Coronary artery (tissue), 2 donors: Measurements from ENCODE around the gene CDH13.

Source experiments
- DNase-seq: peaks from one replicate; pipeline ENCODE4 v3.0.0-alpha.2; 2017; ENCODE audit warnings: low spot score
- H3K27ac ChIP-seq, 2 donors: fragments of 200-600 bp; sonication (generic); one replicate each; pipeline ENCODE4 v1.5.1; 2016 to 2019
- H3K4me3 ChIP-seq: fragments of 200-600 bp; sonication (generic); 2 replicates; pipeline ENCODE4 v1.5.1; 2016; ENCODE audit warnings: mild to moderate bottlenecking, moderate library complexity
- TF ChIP-seq, protein P1 (sequence below): fragments of 200-600 bp; sonication (generic); IDR thresholded peaks from one replicate; pipeline ENCODE4 v1.5.1; 2019; ENCODE audit warnings: antibody characterized with exemption

The CDH13 gene

DNA sequence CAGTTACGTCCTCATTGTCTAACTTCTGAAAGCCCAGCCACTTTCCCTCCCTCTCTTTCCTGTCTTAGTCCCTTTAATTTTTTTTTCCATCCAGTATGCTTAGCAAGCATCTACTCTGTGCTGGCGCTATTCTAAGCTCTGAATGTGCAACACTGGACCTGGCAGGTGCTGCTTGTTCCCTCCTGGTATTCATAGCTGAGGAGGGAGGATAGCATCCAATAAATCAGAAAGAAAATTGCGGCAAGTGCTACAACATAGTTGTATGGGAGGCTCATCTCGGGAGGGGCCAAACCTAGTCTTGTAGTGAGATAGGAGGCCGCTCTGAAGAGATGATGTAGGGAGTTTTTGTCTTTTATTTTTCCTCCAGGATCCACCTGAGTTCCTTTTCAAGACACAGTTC, 723.7 kb downstream of the CDH13 start:
- Histone ChIP-seq H3K4me3 (no peak overlapping the region), H3K27ac (no peak overlapping the region)
- DNase-seq: no peak
- TF ChIP-seq, protein P1, sequence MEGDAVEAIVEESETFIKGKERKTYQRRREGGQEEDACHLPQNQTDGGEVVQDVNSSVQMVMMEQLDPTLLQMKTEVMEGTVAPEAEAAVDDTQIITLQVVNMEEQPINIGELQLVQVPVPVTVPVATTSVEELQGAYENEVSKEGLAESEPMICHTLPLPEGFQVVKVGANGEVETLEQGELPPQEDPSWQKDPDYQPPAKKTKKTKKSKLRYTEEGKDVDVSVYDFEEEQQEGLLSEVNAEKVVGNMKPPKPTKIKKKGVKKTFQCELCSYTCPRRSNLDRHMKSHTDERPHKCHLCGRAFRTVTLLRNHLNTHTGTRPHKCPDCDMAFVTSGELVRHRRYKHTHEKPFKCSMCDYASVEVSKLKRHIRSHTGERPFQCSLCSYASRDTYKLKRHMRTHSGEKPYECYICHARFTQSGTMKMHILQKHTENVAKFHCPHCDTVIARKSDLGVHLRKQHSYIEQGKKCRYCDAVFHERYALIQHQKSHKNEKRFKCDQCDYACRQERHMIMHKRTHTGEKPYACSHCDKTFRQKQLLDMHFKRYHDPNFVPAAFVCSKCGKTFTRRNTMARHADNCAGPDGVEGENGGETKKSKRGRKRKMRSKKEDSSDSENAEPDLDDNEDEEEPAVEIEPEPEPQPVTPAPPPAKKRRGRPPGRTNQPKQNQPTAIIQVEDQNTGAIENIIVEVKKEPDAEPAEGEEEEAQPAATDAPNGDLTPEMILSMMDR: no peak

DNA sequence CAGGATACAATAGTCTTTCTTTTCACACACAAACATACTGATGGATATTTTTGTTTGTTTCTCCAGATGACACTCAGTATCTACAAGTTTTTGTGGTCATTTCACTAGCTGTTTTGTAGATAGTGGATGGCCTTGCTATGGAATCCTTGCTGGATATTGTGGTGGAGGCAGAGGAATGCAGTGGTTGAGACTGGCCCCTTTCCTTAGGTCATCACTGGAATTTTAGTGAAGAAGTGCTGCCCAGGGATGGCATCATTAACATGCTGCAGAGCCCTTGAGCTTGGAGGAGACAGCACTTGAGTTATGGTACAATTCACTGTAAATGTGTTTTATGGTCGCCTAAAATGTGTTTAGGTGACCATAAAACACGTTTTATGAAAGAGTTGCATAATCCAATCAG, 725.1 kb downstream of the CDH13 start:
- Histone ChIP-seq H3K27ac (no peak overlapping the region), H3K4me3 (no peak overlapping the region)
- no peak for DNase-seq
- TF ChIP-seq, protein P1: no peak

DNA sequence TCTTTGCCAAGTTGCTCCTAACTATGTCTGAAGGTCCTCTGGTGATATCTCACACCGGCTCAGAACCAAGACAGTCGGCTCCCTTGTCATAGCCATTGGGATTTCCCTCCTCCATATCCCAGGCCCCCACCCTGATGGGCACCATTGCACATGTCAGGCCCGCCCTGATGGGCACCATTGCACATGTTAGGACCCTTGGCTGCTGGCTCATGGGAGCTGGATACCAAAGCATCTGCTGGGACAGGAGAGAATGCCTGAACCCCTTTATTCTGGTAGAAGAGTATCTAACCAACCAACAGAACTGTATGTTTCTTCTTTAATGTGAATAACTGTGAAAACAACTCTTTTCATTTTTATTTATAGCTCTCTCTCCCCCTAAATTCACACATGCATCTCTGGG, 726.5 kb downstream of the CDH13 start:
- no peak for DNase-seq
- Histone ChIP-seq H3K27ac (no peak overlapping the region), H3K4me3 (no peak overlapping the region)
- TF ChIP-seq, protein P1: no peak

DNA sequence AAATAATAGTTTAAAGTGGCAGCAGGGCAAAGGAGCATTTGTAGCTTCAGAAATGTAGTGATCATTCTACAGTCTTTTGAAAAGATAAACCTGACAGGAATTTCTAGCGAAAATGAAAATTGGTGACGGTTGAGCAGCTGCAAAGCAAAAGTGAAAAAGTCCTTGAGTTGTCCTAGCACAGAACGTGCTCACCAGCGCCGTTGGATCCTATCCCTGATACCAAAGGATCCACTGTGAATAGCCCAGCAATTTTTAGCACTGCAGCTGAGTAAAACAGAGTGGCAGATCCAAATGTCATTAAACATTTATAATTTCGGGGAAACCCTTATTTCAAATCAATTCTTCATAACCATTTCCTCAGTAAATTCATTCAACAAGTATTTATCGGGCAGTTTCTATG, 727.2 kb downstream of the CDH13 start:
- Histone ChIP-seq H3K27ac (peak overlapping the region in 1 of 2 donors; percentile 9), H3K4me3 (no peak overlapping the region)
- DNase-seq: no peak
- TF ChIP-seq, protein P1: no peak

DNA sequence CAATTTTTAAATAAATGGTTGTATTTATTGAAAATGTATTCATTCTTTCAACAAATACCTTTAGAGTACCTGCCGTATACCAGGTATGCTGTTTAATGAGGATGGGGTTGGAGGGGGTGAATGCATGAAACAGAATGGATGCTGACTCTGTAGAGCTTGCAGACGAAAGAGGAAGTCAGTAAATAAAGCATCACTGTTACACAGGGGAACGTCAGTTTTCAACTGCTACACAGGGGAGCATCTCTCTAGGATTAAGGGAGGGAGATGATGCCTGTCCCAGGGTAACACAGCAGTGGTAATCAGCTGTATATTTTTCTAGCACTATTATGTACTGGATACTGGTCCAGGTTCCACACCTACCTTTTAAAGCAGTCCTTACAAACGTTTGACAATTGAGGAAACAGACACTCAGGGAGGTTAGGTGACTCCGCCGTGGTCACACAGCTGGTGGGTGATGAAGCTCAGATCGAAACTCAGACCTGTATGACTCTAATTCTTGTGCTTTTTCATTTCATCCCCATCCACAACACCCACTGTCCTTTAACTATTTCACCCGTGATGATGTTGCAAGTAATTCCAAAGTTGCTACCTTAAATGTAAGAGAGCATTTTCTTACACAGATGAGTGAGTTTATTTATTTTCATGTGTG, 728.9 kb downstream of the CDH13 start:
- DNase-seq: no peak
- no peak overlapping the region for H3K27ac ChIP-seq
- TF ChIP-seq, protein P1: no peak

DNA sequence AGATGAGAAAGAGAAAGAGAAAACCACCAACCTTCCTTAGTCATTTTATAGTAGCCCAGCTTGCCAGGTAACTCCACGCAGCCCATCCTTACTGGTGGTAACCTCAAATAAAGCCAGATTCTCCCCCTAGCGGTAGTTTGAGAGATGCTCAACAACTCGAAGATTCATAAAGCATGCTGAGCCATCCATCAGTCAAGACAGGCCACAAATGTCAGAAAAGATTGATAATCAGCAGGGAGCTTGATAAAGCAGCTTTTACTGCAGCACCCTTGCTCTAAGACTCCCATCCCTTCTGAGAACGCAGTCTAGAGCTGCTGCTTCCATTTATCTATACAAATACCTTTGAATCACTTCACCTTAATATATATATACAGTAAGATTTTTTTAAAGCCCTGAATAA, 729.5 kb downstream of the CDH13 start:
- Histone ChIP-seq H3K27ac (no peak overlapping the region), H3K4me3 (no peak overlapping the region)
- TF ChIP-seq, protein P1: peak; percentile 41
- DNase-seq: no peak

More for the DNA sequence above, 728.9 kb downstream of the CDH13 start:
- no peak overlapping the region for H3K4me3 ChIP-seq

DNA sequence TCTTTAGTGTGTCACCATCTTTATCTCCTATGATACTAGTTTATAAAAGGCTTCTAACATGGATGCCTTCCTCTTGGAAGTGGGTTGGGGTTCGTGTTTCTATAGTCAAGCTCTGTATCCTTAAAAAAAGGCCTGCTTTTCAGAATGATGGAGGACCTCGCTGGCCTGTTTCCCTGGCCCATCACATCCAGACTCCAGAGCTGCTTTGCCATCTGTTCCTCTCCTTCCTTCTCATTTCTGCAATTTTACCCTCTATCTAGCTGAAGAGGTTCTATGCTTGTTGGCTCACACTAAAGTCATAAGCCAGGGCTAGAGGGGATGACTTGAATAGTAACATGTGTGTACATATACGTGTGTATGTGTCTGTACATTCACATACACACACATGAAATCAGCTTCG, 730.2 kb downstream of the CDH13 start:
- TF ChIP-seq, protein P1: no peak
- no peak for DNase-seq
- no peak overlapping the region for H3K4me3 ChIP-seq
- H3K27ac ChIP-seq: no peak overlapping the region
